Measurements from ENCODE around the gene NECAB3.
A peak's percentile ranks its signal among the peaks of the same experiment; 100 is the strongest.

Gene NECAB3

DNA sequence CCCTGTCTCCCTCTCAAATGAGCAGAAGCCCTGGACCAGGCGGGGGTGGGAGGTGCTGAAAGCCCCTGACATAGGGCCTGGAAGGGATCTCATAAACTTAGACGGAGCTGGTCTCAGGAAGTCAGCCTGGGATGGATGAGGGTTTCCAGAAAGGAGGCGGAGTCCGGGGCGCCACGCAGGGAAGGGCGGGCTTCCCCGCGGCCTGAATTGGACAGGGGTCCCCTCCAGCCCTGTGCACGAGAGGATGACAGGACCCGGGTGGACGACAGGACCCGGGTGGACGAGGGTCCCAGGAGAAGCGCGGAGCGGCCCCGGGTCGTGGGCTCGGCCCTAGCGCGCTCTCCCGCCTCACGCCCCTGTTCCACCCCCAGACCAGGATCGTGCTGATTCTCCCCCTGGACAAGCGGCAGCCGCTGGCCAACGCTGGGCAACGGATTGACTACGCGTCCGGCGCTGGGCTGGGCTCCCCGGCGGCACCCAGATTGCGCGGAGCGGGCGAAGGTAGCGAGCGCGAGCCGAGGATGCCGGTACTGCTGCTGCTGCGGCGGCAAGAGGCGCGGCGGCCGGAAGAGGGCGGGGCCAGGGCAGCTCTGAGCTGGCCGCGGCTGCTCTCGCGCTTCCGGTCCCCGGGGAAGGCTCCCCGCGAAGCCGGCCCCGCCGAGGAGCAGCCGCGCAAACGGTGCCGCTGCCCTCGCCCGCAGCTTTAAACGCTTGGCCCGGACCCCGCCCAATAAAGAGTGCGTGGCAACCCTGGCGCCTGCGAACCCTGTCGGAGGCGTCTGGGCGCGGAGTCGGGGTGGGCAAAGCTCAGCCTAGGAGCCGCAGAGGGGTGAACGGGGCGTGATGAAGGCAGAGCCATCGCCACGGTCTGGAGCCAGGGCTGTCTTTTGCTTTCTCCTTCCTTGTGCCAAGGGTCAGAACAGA lies 10.8 kb downstream of the NECAB3 start:
- DNase-seq = peak; percentile 86

- DNase-seq = no peak
Measured at GRCh38 chr20:33662172-33662571, 12.1 kb downstream of the NECAB3 start, which contains the start of gene C20orf144. C20orf144 (plus strand) TSS chr20:33662327; CDS start chr20:33662346, 19 bp downstream.

- no peak for DNase-seq
Measured at GRCh38 chr20:33660685-33661058, 13.6 kb downstream of the NECAB3 start.

DNA sequence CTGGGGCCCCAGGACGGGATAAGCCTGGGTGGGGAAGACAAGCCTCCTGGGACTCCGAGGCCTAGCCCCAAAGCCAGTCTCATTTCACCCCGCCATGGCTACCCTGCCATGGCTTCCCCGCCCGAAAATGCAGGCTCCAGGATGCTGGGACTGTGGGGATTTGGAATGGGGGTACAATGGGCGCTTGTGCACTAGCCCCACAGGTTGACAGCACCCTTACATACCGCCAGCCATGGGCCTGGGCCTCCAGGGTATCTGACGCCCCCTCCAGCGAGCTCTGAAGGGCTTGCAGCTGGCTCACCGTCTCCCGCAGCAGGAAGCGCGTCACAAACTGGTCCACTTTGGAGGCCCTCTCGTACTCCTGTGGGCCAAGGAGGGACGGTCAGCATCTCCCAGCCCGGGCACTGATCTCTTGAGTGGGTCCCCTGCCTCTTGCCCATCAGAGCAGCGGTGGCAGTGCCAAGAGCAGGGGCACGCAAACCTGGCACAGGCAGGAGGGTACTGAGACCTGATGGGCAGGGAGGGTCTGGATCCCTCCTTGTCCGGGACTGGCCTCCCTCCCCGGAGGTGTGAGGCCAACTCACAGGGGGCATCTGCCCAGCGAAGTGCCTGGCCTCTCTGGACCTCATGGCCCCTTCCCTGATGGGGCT lies 14.1 kb downstream of the NECAB3 start:
- no peak for DNase-seq

GRCh38 chr20:33659341-33660034 lies 14.7 kb downstream of the NECAB3 start:
- no peak for DNase-seq

GRCh38 chr20:33658929-33659328 lies 15.3 kb downstream of the NECAB3 start:
- no peak for DNase-seq

GRCh38 chr20:33658510-33658909 lies 15.7 kb downstream of the NECAB3 start:
- no peak for DNase-seq

DNA sequence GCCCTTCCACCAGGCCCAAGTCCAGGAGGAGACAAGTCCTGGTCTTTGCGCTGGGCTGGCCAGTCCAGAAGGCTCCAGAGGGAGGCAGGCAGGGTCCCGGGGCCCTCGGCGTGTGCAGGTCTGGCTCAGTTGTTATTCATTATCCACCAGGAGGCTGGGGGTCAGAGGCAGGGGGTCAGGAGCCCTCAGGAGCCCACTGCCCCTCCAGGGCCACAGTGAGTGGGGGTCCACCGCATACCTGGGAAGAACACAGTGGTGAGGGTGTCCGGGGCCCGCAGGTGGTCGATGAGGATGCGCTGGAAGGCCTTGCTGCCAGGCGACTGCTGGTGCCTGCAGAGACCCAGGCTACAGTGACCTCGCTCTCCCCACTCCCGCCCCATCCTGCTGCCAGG lies 16.5 kb downstream of the NECAB3 start:
- no peak for DNase-seq

GRCh38 chr20:33656783-33657703 lies 17.2 kb downstream of the NECAB3 start:
- DNase-seq = no peak

GRCh38 chr20:33656010-33656782 lies 18.0 kb downstream of the NECAB3 start:
- no peak for DNase-seq

DNA sequence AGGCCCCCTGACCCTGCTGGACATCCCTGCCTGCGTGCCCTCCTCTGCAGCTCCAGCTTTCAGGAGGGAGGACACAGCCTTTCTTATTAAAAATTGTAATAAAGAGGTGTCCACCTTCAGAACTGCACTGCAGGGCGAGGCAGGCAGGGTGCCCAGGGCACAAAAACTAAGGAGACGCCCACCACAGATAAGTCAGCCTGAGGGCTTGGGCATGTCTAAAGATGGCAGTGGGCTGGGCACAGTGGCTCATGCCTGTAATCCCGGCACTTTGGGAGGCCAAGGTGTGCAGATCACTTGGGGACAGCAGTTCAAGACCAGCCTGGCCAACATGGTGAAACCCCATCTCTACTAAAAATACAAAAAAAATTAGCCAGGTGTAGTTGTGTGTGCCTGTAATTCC lies 19.1 kb downstream of the NECAB3 start:
- DNase-seq = no peak

- DNase-seq = no peak
Measured at GRCh38 chr20:33654680-33655161, 19.5 kb downstream of the NECAB3 start.

GRCh38 chr20:33653900-33654596 lies 20.2 kb downstream of the NECAB3 start:
- DNase-seq = no peak

- DNase-seq = peak; percentile 26
Measured at GRCh38 chr20:33653218-33653899, 20.9 kb downstream of the NECAB3 start.

DNA sequence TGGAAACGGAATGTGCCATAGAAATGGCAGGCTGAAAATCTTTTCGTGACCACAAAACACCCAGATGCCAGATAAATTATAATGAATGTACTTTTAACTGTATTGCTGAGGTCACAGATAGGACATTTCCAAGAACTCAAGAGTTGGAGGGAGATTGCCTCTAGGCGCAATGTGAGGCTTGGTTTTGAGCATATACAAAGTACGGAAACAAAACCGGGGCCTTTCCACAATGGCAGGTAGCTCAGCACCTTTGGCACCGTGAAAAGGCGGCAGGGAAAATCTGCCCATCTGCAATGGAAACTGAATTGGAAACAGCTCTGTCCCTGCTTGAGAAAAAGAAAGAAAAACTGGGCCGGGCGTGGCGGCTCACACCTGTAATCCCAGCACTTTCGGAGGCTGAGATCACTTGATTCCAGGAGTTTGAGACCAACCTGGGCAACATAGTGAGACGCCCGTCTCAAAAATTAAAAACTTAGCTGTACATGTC lies 22.6 kb downstream of the NECAB3 start:
- no peak for DNase-seq

- DNase-seq = no peak
Measured at GRCh38 chr20:33650753-33651561, 23.3 kb downstream of the NECAB3 start.

DNA sequence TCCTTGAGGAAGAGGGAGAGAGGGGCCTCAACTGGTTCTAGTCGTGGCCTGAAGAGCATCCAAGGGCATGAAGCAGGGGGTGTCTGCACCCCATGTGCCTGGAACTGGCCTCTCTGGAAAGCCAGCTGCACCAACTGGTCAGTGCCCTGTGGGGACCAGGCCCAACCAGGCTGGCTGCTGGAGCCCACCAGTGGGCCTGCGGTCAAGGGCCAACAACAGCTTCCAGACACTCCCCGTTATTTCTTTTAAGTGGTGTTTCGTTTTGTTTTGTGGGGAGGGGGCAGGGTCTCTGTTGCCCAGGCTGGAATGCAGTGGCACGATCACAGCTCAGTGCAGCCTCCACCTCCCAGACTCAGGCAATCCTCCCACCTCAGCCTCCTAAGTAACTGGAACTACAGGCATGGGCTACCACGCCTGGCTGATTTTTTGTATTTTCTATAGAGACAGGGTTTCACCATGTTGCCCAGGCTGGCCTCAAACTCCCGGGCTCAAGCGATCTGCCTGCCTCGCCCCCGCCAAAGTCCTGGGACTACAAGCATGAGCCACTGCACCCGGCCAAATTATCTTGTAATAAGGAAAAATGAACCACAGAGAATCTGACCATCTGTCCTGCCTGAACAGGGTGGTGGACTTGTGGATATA lies 24.0 kb downstream of the NECAB3 start:
- DNase-seq = no peak

GRCh38 chr20:33649201-33649681 lies 25.0 kb downstream of the NECAB3 start:
- DNase-seq = no peak

All from suppressor macrophage treated with lipopolysaccharide for 4 hours (primary cell).